HepG2 (cell line): ENCODE data around the gene CAMK1G.

Experiments
- ADNP ChIP-seq: sonication (generic); formaldehyde crosslinking; IDR thresholded peaks from 2 replicates; pipeline ENCODE4 v1.4.0; 2020; ENCODE audit warnings: missing genetic modification reagents
- EZH2 ChIP-seq: conservative IDR thresholded peaks from 2 replicates; pipeline ENCODE4 v1.6.1; 2012; ENCODE audit warnings: mild to moderate bottlenecking, low read depth, low read length, moderate library complexity
- JUND ChIP-seq: sonication (generic); formaldehyde crosslinking; IDR thresholded peaks from 2 replicates; pipeline ENCODE4 v1.8.0; 2022; ENCODE audit warnings: mild to moderate bottlenecking, missing genetic modification reagents
- NBN ChIP-seq: fragments of 450-650 bp; conservative IDR thresholded peaks from 2 replicates; pipeline ENCODE4 v1.6.1; 2017
- POLR2A ChIP-seq, 2 experiments: IDR thresholded peaks; 2 replicates each; pipeline ENCODE4 v1.6.1; 2011; ENCODE audit warnings: low read depth in 2 of 2, low read length in 2 of 2, mild to moderate bottlenecking in 1 of 2, moderate library complexity in 1 of 2; ENCODE audit not compliant: insufficient read depth in 1 of 2
- STAG1 ChIP-seq: sonication (generic); formaldehyde crosslinking; IDR thresholded peaks from 2 replicates; pipeline ENCODE4 v1.4.0; 2020; ENCODE audit warnings: missing genetic modification reagents
- ZFP36 ChIP-seq: fragments of 150-350 bp; IDR thresholded peaks from 2 replicates; pipeline ENCODE4 v1.6.1; 2018; ENCODE audit warnings: borderline replicate concordance, low read length, low read depth; ENCODE audit not compliant: partially characterized antibody
- ZKSCAN1 ChIP-seq: fragments of 150-350 bp; IDR thresholded peaks from 2 replicates; pipeline ENCODE4 v1.6.1; 2014; ENCODE audit warnings: low read length
- ZNF143 ChIP-seq: sonication (generic); formaldehyde crosslinking; IDR thresholded peaks from 2 replicates; pipeline ENCODE4 v1.4.0; 2020; ENCODE audit warnings: missing genetic modification reagents
- ZNF383 ChIP-seq: sonication (generic); formaldehyde crosslinking; IDR thresholded peaks from 2 replicates; pipeline ENCODE4 v1.4.0; 2020; ENCODE audit warnings: missing genetic modification reagents, mild to moderate bottlenecking, borderline replicate concordance
- TF ChIP-seq, protein P1 (sequence below): sonication (generic); formaldehyde crosslinking; IDR thresholded peaks from 2 replicates; pipeline ENCODE4 v1.5.0; 2020; ENCODE audit warnings: mild to moderate bottlenecking, missing genetic modification reagents, moderate library complexity
- TF ChIP-seq, protein P2 (sequence below): sonication (generic); formaldehyde crosslinking; IDR thresholded peaks from 2 replicates; pipeline ENCODE4 v1.8.1; 2023; ENCODE audit warnings: missing genetic modification reagents, inconsistent platforms, borderline replicate concordance
- TF ChIP-seq, protein P3 (sequence below), 2 experiments: IDR thresholded peaks; 2 replicates each; pipeline ENCODE4 v1.6.1; 2011 to 2012; ENCODE audit warnings: low read length in 2 of 2, borderline replicate concordance in 1 of 2, low read depth in 1 of 2, mild to moderate bottlenecking in 1 of 2, moderate library complexity in 1 of 2

DNA sequence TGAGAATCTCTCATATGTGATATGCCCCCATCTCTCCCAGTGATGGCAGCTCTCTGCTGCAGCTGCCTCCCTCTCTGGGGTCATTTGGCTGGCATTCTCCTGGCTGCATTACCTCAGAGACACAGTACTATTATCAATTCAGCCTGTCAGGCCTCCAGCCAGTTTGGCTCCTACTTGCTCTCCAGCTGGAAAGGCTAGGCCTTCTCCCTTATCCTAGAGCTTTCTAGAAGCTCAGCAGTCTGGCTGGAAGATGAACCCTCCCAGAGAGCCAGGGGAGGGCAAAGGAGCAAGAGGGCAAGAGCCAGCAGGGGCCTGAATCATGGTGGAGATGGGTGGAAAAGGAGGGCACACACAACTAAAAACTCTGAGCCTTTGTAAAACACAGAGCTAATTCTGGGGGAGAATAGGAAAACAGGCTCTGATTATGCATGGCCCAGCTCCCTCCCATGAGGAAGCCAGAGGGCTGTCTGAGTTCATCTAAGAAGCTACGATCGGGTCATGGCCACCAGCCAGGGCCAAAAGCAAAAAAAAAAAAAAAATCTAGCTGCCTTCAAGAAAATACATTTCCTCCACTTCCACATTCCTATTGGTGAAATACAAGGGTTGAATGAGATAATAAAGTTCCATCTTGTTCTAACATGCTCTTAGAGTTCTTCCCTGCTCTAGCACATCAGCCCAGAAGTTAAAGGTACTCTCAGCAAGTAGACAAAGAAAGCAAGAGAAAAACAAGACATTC lies 59.9 kb downstream of the CAMK1G start:
- no peak for TF ChIP-seq POLR2A (IDR thresholded peaks at IDR 0.05; ENCODE audit: insufficient read depth in 1 of 2, low read depth in 2 of 2, low read length in 2 of 2)
- TF ChIP-seq ZNF143 (CRISPR knock-in tag), result no peak
- TF ChIP-seq STAG1, result no peak
- no peak for TF ChIP-seq ZFP36
- TF ChIP-seq, protein P1, sequence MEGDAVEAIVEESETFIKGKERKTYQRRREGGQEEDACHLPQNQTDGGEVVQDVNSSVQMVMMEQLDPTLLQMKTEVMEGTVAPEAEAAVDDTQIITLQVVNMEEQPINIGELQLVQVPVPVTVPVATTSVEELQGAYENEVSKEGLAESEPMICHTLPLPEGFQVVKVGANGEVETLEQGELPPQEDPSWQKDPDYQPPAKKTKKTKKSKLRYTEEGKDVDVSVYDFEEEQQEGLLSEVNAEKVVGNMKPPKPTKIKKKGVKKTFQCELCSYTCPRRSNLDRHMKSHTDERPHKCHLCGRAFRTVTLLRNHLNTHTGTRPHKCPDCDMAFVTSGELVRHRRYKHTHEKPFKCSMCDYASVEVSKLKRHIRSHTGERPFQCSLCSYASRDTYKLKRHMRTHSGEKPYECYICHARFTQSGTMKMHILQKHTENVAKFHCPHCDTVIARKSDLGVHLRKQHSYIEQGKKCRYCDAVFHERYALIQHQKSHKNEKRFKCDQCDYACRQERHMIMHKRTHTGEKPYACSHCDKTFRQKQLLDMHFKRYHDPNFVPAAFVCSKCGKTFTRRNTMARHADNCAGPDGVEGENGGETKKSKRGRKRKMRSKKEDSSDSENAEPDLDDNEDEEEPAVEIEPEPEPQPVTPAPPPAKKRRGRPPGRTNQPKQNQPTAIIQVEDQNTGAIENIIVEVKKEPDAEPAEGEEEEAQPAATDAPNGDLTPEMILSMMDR (CRISPR knock-in tag), result no peak
- TF ChIP-seq EZH2, result no peak
- TF ChIP-seq, protein P2, sequence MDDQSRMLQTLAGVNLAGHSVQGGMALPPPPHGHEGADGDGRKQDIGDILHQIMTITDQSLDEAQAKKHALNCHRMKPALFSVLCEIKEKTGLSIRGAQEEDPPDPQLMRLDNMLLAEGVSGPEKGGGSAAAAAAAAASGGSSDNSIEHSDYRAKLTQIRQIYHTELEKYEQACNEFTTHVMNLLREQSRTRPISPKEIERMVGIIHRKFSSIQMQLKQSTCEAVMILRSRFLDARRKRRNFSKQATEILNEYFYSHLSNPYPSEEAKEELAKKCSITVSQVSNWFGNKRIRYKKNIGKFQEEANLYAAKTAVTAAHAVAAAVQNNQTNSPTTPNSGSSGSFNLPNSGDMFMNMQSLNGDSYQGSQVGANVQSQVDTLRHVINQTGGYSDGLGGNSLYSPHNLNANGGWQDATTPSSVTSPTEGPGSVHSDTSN (CRISPR knock-in tag), result no peak
- TF ChIP-seq, protein P3, sequence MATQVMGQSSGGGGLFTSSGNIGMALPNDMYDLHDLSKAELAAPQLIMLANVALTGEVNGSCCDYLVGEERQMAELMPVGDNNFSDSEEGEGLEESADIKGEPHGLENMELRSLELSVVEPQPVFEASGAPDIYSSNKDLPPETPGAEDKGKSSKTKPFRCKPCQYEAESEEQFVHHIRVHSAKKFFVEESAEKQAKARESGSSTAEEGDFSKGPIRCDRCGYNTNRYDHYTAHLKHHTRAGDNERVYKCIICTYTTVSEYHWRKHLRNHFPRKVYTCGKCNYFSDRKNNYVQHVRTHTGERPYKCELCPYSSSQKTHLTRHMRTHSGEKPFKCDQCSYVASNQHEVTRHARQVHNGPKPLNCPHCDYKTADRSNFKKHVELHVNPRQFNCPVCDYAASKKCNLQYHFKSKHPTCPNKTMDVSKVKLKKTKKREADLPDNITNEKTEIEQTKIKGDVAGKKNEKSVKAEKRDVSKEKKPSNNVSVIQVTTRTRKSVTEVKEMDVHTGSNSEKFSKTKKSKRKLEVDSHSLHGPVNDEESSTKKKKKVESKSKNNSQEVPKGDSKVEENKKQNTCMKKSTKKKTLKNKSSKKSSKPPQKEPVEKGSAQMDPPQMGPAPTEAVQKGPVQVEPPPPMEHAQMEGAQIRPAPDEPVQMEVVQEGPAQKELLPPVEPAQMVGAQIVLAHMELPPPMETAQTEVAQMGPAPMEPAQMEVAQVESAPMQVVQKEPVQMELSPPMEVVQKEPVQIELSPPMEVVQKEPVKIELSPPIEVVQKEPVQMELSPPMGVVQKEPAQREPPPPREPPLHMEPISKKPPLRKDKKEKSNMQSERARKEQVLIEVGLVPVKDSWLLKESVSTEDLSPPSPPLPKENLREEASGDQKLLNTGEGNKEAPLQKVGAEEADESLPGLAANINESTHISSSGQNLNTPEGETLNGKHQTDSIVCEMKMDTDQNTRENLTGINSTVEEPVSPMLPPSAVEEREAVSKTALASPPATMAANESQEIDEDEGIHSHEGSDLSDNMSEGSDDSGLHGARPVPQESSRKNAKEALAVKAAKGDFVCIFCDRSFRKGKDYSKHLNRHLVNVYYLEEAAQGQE (IDR thresholded peaks at IDR 0.05; ENCODE audit: borderline replicate concordance in 1 of 2, low read depth in 1 of 2, low read length in 2 of 2), result no peak
- TF ChIP-seq JUND, result no peak
- no peak for TF ChIP-seq ADNP (CRISPR knock-in tag)
- no peak for TF ChIP-seq ZKSCAN1
- no peak for TF ChIP-seq NBN
- TF ChIP-seq ZNF383 (CRISPR knock-in tag), result no peak
